ENCODE data around the gene CHCHD6.

Gene CHCHD6

GRCh38 chr3:126889276-126890201 lies 185.5 kb downstream of the CHCHD6 start:
- TF ChIP-seq ZNF274 (IDR thresholded peaks at IDR 0.05; ENCODE audit: low read depth, low read length) = no peak
- H3K4me3 ChIP-seq (ENCODE audit: low read length) = no peak overlapping the region

GRCh38 chr3:126891141-126891540 lies 187.1 kb downstream of the CHCHD6 start:
- H3K4me3 ChIP-seq (ENCODE audit: low read length) = no peak overlapping the region
- no peak for TF ChIP-seq ZNF274 (IDR thresholded peaks at IDR 0.05; ENCODE audit: low read depth, low read length)

GRCh38 chr3:126891791-126892190 lies 187.8 kb downstream of the CHCHD6 start:
- H3K4me3 ChIP-seq (ENCODE audit: low read length) = no peak overlapping the region
- TF ChIP-seq ZNF274 (IDR thresholded peaks at IDR 0.05; ENCODE audit: low read depth, low read length) = no peak

GRCh38 chr3:126893651-126894050 lies 189.6 kb downstream of the CHCHD6 start:
- H3K4me3 ChIP-seq (ENCODE audit: low read length) = no peak overlapping the region
- no peak for TF ChIP-seq ZNF274 (IDR thresholded peaks at IDR 0.05; ENCODE audit: low read depth, low read length)

- no peak for TF ChIP-seq ZNF274 (IDR thresholded peaks at IDR 0.05; ENCODE audit: low read depth, low read length)
- no peak overlapping the region for H3K4me3 ChIP-seq (ENCODE audit: low read length)
These were observed 190.4 kb downstream of the CHCHD6 start for GRCh38 chr3:126894475-126894874.

- H3K4me3 ChIP-seq (ENCODE audit: low read length) = no peak overlapping the region
- no peak for TF ChIP-seq ZNF274 (IDR thresholded peaks at IDR 0.05; ENCODE audit: low read depth, low read length)
These were observed 191.4 kb downstream of the CHCHD6 start for GRCh38 chr3:126895178-126896066.

GRCh38 chr3:126896067-126896441 lies 192.0 kb downstream of the CHCHD6 start:
- TF ChIP-seq ZNF274 (IDR thresholded peaks at IDR 0.05; ENCODE audit: low read depth, low read length) = no peak
- no peak overlapping the region for H3K4me3 ChIP-seq (ENCODE audit: low read length)

- no peak for TF ChIP-seq ZNF274 (IDR thresholded peaks at IDR 0.05; ENCODE audit: low read depth, low read length)
- H3K4me3 ChIP-seq (ENCODE audit: low read length) = no peak overlapping the region
These were observed 192.9 kb downstream of the CHCHD6 start for GRCh38 chr3:126896968-126897367.

- no peak for TF ChIP-seq ZNF274 (IDR thresholded peaks at IDR 0.05; ENCODE audit: low read depth, low read length)
- H3K4me3 ChIP-seq (ENCODE audit: low read length) = no peak overlapping the region
These were observed 193.9 kb downstream of the CHCHD6 start for GRCh38 chr3:126897943-126898342.

GRCh38 chr3:126900859-126901540 lies 197.0 kb downstream of the CHCHD6 start:
- no peak overlapping the region for H3K4me3 ChIP-seq (ENCODE audit: low read length)
- TF ChIP-seq ZNF274 (IDR thresholded peaks at IDR 0.05; ENCODE audit: low read depth, low read length) = no peak

GRCh38 chr3:126901631-126902030 lies 197.6 kb downstream of the CHCHD6 start:
- H3K4me3 ChIP-seq (ENCODE audit: low read length) = no peak overlapping the region
- no peak for TF ChIP-seq ZNF274 (IDR thresholded peaks at IDR 0.05; ENCODE audit: low read depth, low read length)

GRCh38 chr3:126903521-126903920 lies 199.5 kb downstream of the CHCHD6 start:
- H3K4me3 ChIP-seq (ENCODE audit: low read length) = no peak overlapping the region
- no peak for TF ChIP-seq ZNF274 (IDR thresholded peaks at IDR 0.05; ENCODE audit: low read depth, low read length)

- no peak overlapping the region for H3K4me3 ChIP-seq (ENCODE audit: low read length)
- no peak for TF ChIP-seq ZNF274 (IDR thresholded peaks at IDR 0.05; ENCODE audit: low read depth, low read length)
These were observed 203.5 kb downstream of the CHCHD6 start for GRCh38 chr3:126907557-126907956.

GRCh38 chr3:126908752-126909275 lies 204.8 kb downstream of the CHCHD6 start:
- H3K4me3 ChIP-seq (ENCODE audit: low read length) = no peak overlapping the region
- no peak for TF ChIP-seq ZNF274 (IDR thresholded peaks at IDR 0.05; ENCODE audit: low read depth, low read length)

Measured in GM08714 (cell line).